ENCODE results near the gene SLC10A1. TPM values are rescaled to one million over a fixed set of nuclear protein-coding genes. Genes with fewer than 3 reads are reported as not detected.
"Not testable (repeated sequence)": the region's sequence is repeated elsewhere in the genome, so short reads cannot be mapped to it uniquely, and the experiment has no call there.

SLC10A1 gene
- total RNA-seq, 1 donor from 2014 or later = not detected

DNA sequence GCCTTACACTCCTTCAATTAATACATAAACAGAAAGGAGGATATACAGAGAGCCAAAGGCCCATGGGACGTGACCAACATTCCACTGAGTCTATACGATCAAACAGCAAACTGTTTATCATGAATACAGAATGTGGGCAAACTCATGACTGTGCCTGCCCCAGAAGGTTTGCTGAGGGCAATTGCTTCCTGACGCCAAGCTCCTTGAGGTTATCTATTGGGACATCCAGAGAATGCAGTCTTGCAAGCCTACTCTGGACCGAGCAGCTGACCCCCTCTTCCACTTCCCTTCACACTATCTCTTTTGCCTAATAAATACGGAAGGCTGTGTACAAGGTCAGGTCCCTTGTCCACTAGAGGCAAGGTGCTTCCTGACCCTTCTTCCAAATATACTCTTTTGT is 18.5 kb upstream of the SLC10A1 start:
- intact Hi-C loops (cut with DNase I) = loop anchor here (5.0 kb wide), 1 partner anchor 212 kb away; no protein-coding TSS in a partner anchor
- Histone ChIP-seq H3K4me1 (no peaks in the 10 kb centered on the region), H3K27me3 (ENCODE audit: low read depth) (peaks cover 16% of the 10 kb centered on the region), H3K4me3 (no peak overlapping the region), H3K27ac (no peak overlapping the region), H3K36me3 (no peaks in the 10 kb centered on the region), H3K9me3 (no peaks in the 10 kb centered on the region)
- TF ChIP-seq CTCF (IDR thresholded peaks at IDR 0.05) = no peak
- ATAC-seq (no peak), DNase-seq (no peak)

GRCh38 chr14:69814397-69814796 is 17.4 kb upstream of the SLC10A1 start:
- Histone ChIP-seq H3K4me3 (no peak overlapping the region), H3K9me3 (no peaks in the 10 kb centered on the region), H3K27ac (no peak overlapping the region), H3K27me3 (ENCODE audit: low read depth) (peaks cover 16% of the 10 kb centered on the region), H3K36me3 (no peaks in the 10 kb centered on the region), H3K4me1 (no peaks in the 10 kb centered on the region)
- ATAC-seq = no peak
- intact Hi-C loops (cut with DNase I) = no loop called here
- DNase-seq = no peak
- no peak for TF ChIP-seq CTCF (IDR thresholded peaks at IDR 0.05)

- H3K27me3 ChIP-seq (ENCODE audit: low read depth) = peaks cover 15% of the 10 kb centered on the region
- DNase-seq; H3K4me3 ChIP-seq; H3K9me3 ChIP-seq; H3K4me1 ChIP-seq; H3K27ac ChIP-seq; ATAC-seq; H3K36me3 ChIP-seq; intact Hi-C loops (cut with DNase I): not testable (repeated sequence)
These were observed 16.3 kb upstream of the SLC10A1 start for GRCh38 chr14:69813346-69813745.

- ATAC-seq (no peak), DNase-seq (no peak)
- no peak for TF ChIP-seq CTCF (IDR thresholded peaks at IDR 0.05)
- Histone ChIP-seq H3K4me1 (no peaks in the 10 kb centered on the region), H3K27me3 (ENCODE audit: low read depth) (peaks cover 8% of the 10 kb centered on the region), H3K4me3 (no peak overlapping the region), H3K27ac (no peak overlapping the region), H3K9me3 (no peaks in the 10 kb centered on the region), H3K36me3 (no peaks in the 10 kb centered on the region)
- intact Hi-C loops (cut with DNase I) = no loop called here
These were observed 15.7 kb upstream of the SLC10A1 start for GRCh38 chr14:69812711-69813110.

GRCh38 chr14:69811868-69812252 is 14.8 kb upstream of the SLC10A1 start:
- Histone ChIP-seq H3K9me3 (no peaks in the 10 kb centered on the region), H3K36me3 (no peaks in the 10 kb centered on the region), H3K27ac (no peak overlapping the region), H3K27me3 (ENCODE audit: low read depth) (no peaks in the 10 kb centered on the region), H3K4me3 (no peak overlapping the region), H3K4me1 (no peaks in the 10 kb centered on the region)
- DNase-seq (no peak), ATAC-seq (no peak)
- intact Hi-C loops (cut with DNase I) = no loop called here
- TF ChIP-seq CTCF (IDR thresholded peaks at IDR 0.05) = no peak

- no peaks in the 10 kb centered on the region for H3K9me3 ChIP-seq
- intact Hi-C loops (cut with DNase I) = no loop called here
- H3K27ac ChIP-seq = no peak overlapping the region
- no peaks in the 10 kb centered on the region for H3K27me3 ChIP-seq (ENCODE audit: low read depth)
- no peak for ATAC-seq
- no peak for DNase-seq
- no peaks in the 10 kb centered on the region for H3K36me3 ChIP-seq
- no peaks in the 10 kb centered on the region for H3K4me1 ChIP-seq
- TF ChIP-seq CTCF (IDR thresholded peaks at IDR 0.05) = no peak
- H3K4me3 ChIP-seq = no peak overlapping the region
These were observed 14.3 kb upstream of the SLC10A1 start for GRCh38 chr14:69811227-69811867.

All from lower lobe of right lung (tissue), 2 donors.